Glomerular visceral epithelial cell (primary cell): Measurements from ENCODE around the gene SPINK13.
"Not testable (repeated sequence)": the region's sequence is repeated elsewhere in the genome, so short reads cannot be mapped to it uniquely, and the experiment has no call there.

Source experiments
- DNase-seq: peaks from one replicate; pipeline ENCODE4 v3.0.0-alpha.2; 2016; ENCODE audit errors: extremely low spot score

SPINK13 gene

DNA sequence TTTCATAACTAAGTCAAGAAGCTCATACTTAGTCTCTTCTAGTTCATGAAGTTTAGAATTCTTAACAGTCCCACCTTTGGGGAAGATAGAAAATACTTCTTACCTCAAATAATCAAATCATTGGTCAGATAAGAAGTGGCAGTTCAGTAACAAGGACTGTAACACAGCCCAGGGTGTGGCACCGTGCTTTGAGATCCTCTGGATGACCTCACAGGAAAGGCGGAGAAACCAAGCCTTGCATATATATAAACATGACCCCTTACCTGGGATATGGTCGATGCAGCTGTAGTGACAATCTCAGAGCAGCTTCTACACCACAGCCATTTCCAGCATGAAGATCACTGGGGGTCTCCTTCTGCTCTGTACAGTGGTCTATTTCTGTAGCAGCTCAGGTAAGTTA lies 43.6 kb downstream of the SPINK13 start, which contains the start of gene SPINK7:
SPINK7 (plus strand) TSS at position 271 of the 400 bp plus-strand sequence; CDS start at position 332, 61 bp downstream.
- DNase-seq, result no peak

GRCh38 chr5:148314187-148314586 lies 45.6 kb downstream of the SPINK13 start:
- DNase-seq, result no peak

- no peak for DNase-seq
These were observed 46.1 kb downstream of the SPINK13 start for GRCh38 chr5:148314731-148315130.

DNA sequence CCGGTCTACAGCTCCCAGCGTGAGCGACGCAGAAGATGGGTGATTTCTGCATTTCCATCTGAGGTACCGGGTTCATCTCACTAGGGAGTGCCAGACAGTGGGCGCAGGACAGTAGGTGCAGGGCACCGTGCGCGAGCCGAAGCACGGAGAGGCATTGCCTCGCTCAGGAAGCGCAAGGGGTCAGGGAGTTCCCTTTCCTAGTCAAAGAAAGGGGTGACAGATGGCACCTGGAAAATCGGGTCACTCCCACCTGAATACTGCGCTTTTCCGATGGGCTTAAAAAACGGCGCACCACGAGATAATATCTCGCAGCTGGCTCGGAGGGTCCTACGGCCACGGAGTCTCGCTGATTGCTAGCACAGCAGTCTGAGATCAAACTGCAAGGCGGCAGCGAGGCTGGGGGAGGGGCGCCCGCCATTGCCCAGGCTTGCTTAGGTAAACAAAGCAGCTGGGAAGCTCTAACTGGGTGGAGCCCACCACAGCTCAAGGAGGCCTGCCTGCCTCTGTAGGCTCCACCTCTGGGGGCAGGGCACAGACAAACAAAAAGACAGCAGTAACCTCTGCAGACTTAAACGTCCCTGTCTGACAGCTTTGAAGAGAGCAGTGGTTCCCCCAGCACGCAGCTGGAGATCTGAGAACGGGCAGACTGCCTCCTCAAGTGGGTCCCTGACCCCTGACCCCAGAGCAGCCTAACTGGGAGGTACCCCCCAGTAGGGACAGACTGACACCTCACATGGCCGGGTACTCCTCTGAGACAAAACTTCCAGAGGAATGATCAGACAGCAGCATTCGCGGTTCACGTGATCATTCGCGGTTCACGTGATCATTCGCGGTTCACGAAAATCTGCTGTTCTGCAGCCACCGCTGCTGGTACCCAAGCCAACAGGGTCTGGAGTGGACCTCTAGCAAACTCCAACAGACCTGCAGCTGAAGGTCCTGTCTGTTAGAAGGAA lies 51.7 kb downstream of the SPINK13 start:
- not testable (repeated sequence) for DNase-seq

GRCh38 chr5:148333262-148333849 lies 64.8 kb downstream of the SPINK13 start:
- DNase-seq, result no peak

GRCh38 chr5:148335259-148335658 lies 66.7 kb downstream of the SPINK13 start, which contains the start of gene SPINK9:
Gene SPINK9 (plus strand): TSS chr5:148335559. CDS start chr5:148335614, 55 bp downstream.
- no peak for DNase-seq
